ENCODE results near the gene TSC22D4.
"Not testable (repeated sequence)": the region's sequence is repeated elsewhere in the genome, so short reads cannot be mapped to it uniquely, and the experiment has no call there.

Gene TSC22D4
- long read RNA-seq, donor 1, transcript TSC22D4-201 (5 exons, 2,383 nt): major isoform, 5 of 371 reads
- long read RNA-seq, donor 1, partial matches to known transcripts: 301 of 371 reads
- long read RNA-seq, donor 1, other reads (novel, unspliced or antisense): 61 of 371 reads
- long read RNA-seq, donor 2, partial matches to known transcripts: 18 of 22 reads
- long read RNA-seq, donor 2, other reads (novel, unspliced or antisense): 0 of 22 reads
- long read RNA-seq, donor 3, transcript TSC22D4-201 (5 exons, 2,383 nt): major isoform, 7 of 19 reads
- long read RNA-seq, donor 3, partial matches to known transcripts: 11 of 19 reads
- long read RNA-seq, donor 3, other reads (novel, unspliced or antisense): 0 of 19 reads
- long read RNA-seq, donor 4, transcript TSC22D4-201 (5 exons, 2,383 nt): major isoform, 8 of 312 reads
- long read RNA-seq, donor 4, partial matches to known transcripts: 279 of 312 reads
- long read RNA-seq, donor 4, other reads (novel, unspliced or antisense): 25 of 312 reads
- long read RNA-seq, donor 5, transcript TSC22D4-201 (5 exons, 2,383 nt): major isoform, 11 of 356 reads
- long read RNA-seq, donor 5, partial matches to known transcripts: 283 of 356 reads
- long read RNA-seq, donor 5, other reads (novel, unspliced or antisense): 58 of 356 reads
- long read RNA-seq, donor 6, transcript TSC22D4-201 (5 exons, 2,383 nt): major isoform, 11 of 44 reads
- long read RNA-seq, donor 6, partial matches to known transcripts: 29 of 44 reads
- long read RNA-seq, donor 6, other reads (novel, unspliced or antisense): 0 of 44 reads
- long read RNA-seq, donor 7, transcript TSC22D4-201 (5 exons, 2,383 nt): major isoform, 13 of 81 reads
- long read RNA-seq, donor 7, partial matches to known transcripts: 66 of 81 reads
- long read RNA-seq, donor 7, other reads (novel, unspliced or antisense): 0 of 81 reads
- long read RNA-seq, donor 8, transcript TSC22D4-201 (5 exons, 2,383 nt): major isoform, 13 of 32 reads
- long read RNA-seq, donor 8, partial matches to known transcripts: 18 of 32 reads
- long read RNA-seq, donor 8, other reads (novel, unspliced or antisense): 0 of 32 reads

- DNase-seq: peak; percentile 93
These were observed at the start of gene TSC22D4 for GRCh38 chr7:100478958-100479660. Gene TSC22D4, minus strand, starts transcription at chr7:100479214. Its CDS starts 1,176 bp downstream, at chr7:100478038.

GRCh38 chr7:100528108-100528866 lies 49.3 kb upstream of the TSC22D4 start:
- not testable (repeated sequence) for DNase-seq

GRCh38 chr7:100523192-100523591 lies 44.2 kb upstream of the TSC22D4 start:
- DNase-seq: not testable (repeated sequence)

- not testable (repeated sequence) for DNase-seq
These were observed 43.0 kb upstream of the TSC22D4 start for GRCh38 chr7:100521909-100522593.

- no peak for DNase-seq
These were observed 42.1 kb upstream of the TSC22D4 start for GRCh38 chr7:100521076-100521475.

- no peak for DNase-seq
These were observed 41.1 kb upstream of the TSC22D4 start for GRCh38 chr7:100520138-100520537.

- DNase-seq: no peak
These were observed 40.6 kb upstream of the TSC22D4 start for GRCh38 chr7:100519580-100519979.

- DNase-seq: no peak
These were observed 38.3 kb upstream of the TSC22D4 start for GRCh38 chr7:100517305-100517704.

GRCh38 chr7:100516135-100516812 lies 37.3 kb upstream of the TSC22D4 start:
- DNase-seq: no peak

- DNase-seq: no peak
These were observed 36.1 kb upstream of the TSC22D4 start for GRCh38 chr7:100515072-100515532.

- no peak for DNase-seq
These were observed 34.3 kb upstream of the TSC22D4 start for GRCh38 chr7:100513212-100513810.

- no peak for DNase-seq
These were observed 31.6 kb upstream of the TSC22D4 start for GRCh38 chr7:100510437-100511239.

GRCh38 chr7:100509231-100509630 lies 30.2 kb upstream of the TSC22D4 start:
- DNase-seq: no peak

GRCh38 chr7:100506356-100506923 lies 27.4 kb upstream of the TSC22D4 start:
- DNase-seq: no peak

GRCh38 chr7:100504887-100505611 lies 26.0 kb upstream of the TSC22D4 start:
- no peak for DNase-seq

GRCh38 chr7:100504031-100504430 lies 25.0 kb upstream of the TSC22D4 start:
- DNase-seq: not testable (repeated sequence)

- not testable (repeated sequence) for DNase-seq
These were observed 21.7 kb upstream of the TSC22D4 start for GRCh38 chr7:100500743-100501142.

- DNase-seq: no peak
These were observed 17.5 kb upstream of the TSC22D4 start for GRCh38 chr7:100496509-100496908.
